Fibroblast of skin of left quadriceps (primary cell): Measurements from ENCODE around the gene SIRPB1.
"Not testable (repeated sequence)": the region's sequence is repeated elsewhere in the genome, so short reads cannot be mapped to it uniquely, and the experiment has no call there.

Source experiments
- DNase-seq, 2 experiments: peaks; one replicate each; pipeline ENCODE4 v3.0.0-alpha.2; 2013; ENCODE audit warnings: low read depth in 2 of 2

Gene SIRPB1

DNA sequence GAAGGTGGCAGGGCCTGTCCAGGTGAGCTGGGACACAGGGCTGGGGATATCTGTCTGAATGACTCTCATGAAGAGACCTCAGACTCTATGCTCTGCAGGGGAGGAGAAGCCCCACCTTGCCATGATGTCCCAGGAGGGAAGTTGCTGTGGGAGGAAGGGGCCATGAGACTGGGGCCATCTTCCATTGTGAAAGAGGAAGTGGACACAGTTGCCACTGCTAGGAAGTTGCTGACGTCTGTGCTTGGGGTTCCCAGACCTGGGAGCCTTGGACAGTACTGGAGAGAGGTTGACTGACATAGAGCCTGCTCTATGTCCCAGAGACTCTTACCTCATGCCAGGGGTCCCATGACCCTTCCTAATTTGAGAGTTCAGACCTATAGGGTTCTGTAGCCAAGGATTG, 24.5 kb downstream of the SIRPB1 start:
- DNase-seq, result no peak

DNA sequence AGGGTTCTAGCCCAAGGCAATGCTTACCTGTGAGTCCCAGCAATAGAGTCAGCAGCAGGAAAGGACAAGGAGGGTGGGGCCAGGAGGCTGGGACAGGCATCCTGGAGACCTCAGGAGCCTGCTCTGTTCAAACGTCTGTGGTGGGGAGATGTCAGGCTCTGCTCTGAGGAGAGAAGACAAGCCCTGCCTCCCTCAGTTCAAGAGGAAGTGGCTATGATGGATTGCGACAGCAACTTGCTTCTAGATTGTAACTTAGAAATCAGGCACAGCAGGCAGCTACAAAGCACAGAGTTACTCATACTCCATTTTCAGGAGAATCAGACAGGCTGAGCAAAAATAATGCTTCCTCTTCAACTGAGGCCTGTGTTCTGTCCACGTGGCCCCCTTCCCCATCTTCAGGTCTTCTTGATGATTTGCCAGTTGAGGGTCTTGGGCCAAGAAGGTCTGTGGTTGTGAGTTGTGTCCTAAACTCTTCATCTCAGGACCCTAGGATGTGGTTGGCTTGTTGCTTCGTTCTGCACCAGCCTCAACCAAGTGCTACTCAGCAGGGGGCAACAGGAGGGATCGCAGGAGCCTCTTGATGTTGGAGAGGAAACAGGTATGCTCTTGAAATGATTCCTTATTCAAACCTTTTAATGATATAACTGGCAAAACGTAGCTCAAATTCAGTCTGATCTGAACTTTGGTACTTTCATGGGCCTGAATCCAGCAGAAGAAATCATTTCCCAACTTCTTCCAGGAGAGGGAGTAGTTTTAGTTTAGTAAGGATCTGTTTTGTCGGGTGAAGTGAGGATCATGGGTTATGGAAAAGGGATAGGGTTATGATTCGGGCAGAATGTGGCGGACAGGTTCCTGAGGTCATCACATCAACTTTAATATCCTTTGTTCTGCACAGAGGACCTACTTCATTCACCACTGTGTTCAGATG, 31.0 kb downstream of the SIRPB1 start:
- DNase-seq, result no peak

DNA sequence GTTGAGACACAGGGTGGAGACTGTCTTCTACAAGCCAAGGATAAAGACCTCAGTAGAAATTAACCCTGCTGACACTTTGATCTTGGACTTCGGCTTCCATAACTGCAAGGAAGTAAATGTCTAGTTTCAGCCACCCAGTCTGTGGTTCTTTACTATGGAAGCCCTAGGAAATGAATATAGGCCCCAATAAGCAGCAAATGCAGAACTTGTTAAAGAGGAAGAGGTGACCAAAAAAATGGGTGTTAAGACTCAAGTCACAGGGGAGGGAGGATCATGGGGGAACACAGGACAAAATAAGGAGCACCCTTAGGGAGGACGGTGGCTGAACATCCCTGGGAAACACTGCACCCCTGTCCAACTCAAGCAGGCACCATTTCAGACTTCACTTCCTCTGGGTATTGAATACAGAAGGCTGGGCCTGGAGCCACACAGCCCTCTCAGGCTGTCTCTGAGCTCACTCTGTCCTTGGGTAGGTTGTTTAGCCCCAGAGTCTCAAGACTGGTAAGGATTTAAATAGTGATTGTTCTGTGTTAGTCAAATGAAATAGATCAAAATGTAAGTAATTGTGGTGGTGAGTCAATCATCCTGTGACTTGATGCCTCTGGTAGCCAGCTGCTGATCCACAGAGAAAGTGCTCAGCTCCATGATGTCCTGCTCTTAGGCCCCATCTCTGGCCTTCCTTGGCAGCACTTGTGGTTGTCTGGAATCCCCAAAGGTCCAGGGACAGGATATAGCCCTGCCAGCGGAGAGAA, 31.9 kb downstream of the SIRPB1 start:
- no peak for DNase-seq

DNA sequence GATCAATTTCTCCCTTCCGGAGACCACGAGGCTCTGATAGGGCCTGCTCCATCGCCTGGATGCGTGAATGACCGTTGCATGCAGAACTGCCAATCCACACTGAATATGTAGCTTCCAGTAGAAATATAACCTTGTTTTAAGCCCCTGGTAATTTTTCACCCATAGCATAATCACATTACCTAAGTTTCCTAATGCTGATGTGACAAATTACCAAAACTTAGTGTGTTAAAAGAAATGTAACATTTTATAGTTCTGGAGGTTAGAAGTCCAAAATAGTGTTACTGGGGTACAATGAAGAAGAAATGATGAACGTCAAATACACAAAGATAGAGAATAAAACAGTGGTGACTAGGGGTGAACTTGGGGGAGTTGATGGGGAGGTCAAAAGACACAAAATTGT, 40.3 kb downstream of the SIRPB1 start:
- no peak for DNase-seq

DNA sequence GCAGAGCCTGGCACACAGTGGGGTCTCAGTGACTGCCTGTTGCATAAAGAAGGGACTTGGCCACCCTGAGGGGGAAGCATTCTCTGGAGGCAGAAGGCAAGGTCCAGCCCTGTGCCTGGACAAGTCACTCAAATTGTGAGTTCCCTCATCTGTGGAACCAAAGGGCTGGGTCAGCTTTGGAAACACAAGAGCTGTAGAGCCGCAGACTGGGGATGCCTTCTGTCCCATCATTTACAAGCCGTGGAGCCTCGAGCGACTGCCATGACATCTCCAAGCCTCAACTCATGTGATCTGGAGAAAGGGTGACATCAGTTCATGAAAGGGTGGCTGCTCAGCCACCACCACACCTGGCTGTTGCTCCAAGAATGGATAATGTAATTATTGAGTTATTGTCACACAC, 41.9 kb downstream of the SIRPB1 start:
- DNase-seq, result no peak

DNA sequence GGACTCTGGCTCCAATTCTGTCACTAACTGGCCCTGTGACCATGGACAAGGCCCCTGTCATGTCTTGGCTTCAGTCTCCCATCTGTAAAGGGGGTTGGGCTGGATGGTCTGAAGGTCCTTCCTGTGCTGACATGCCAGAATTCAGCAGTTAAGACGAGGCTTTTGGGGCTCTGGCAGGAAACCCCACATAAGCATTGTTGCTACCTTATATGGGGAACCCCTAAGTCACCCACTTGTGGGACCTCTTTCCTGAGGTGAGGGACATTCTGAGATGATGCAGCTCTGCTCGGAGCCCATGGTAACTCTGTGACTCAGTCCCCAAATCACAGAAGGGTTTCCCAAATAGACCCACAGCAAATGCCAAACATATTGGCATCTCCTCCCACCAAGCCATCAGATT, 42.5 kb downstream of the SIRPB1 start:
- not testable (repeated sequence) for DNase-seq

DNA sequence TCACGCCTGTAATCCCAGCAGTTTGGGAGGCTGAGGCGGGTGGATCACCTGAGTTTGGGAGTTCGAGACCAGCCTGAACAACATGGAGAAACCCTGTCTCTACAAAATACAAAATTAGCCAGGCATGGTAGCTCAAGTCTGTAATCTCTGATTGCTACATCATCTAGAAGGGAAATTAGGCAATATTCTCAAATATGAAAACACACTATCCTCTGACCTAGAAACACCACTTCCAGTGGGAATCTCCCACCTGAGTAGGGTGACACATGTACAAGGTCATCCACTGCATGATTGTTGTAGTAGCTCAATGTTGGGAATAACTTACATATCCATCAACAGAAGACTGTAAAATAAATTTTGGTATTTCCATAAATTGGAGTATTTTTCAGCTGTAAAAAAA, 43.2 kb downstream of the SIRPB1 start:
- DNase-seq, result no peak

DNA sequence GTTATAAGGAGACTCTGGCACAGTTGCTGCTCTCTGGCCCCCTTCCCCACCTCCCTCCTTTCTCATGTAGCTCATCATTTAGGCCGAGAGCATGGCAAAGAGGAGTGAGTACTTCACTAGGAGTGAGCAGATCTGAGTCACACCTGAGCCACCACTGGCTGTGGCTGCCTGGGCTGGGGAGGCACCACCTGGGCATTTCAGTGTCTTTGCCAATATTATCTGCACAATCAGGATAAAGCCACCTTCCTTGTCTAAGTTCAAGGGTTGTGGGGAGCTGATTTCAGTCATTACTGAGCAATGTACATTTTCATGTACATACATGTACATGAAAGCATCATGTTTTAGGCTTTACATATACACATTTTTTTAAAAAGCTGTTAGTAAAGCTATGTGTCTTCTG, 43.8 kb downstream of the SIRPB1 start:
- not testable (repeated sequence) for DNase-seq

DNA sequence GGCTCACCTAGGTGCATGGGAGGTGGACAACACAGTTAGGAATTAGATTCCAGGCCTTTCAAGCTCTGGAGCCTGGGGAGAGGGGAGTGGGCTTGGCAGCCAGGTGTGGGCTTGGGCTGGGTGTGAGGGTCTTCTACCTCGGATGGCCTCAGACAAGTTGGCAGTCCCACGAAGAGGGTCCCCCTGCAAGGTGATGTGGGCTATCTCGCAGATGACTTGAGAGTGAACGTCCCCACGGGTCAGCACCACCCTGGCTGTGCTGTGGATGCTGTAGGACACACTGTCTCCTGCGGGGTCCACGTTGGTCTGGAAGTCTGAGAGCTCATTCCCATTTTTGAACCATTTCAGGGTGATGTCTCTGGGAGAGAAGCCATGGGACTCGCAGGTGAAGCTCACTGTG, 48.2 kb downstream of the SIRPB1 start:
- DNase-seq, result not testable (repeated sequence)
